Stimulated activated CD8-positive, alpha-beta memory T cell treated with anti-CD3 and anti-CD28 coated beads, Interleukin-4, amount 100 ng/mL, for 48 hours (primary cell): ENCODE data around the gene ARHGAP24.

Source experiments
- DNase-seq: peaks from one replicate; pipeline ENCODE4 v3.0.0-alpha.2; 2020

ARHGAP24 gene

GRCh38 chr4:85708468-85708867, 233.5 kb downstream of the ARHGAP24 start:
- DNase-seq = no peak

- no peak for DNase-seq
These were observed 238.1 kb downstream of the ARHGAP24 start for GRCh38 chr4:85713005-85713404.

GRCh38 chr4:85715991-85716737, 241.2 kb downstream of the ARHGAP24 start:
- DNase-seq = no peak

GRCh38 chr4:85717351-85717750, 242.4 kb downstream of the ARHGAP24 start:
- no peak for DNase-seq

GRCh38 chr4:85717847-85718246, 242.9 kb downstream of the ARHGAP24 start:
- DNase-seq = no peak

GRCh38 chr4:85720735-85721134, 245.8 kb downstream of the ARHGAP24 start:
- no peak for DNase-seq

GRCh38 chr4:85722401-85722800, 247.5 kb downstream of the ARHGAP24 start:
- no peak for DNase-seq

- no peak for DNase-seq
These were observed 247.9 kb downstream of the ARHGAP24 start for GRCh38 chr4:85722807-85723206.

GRCh38 chr4:85724791-85725563, 250.0 kb downstream of the ARHGAP24 start:
- DNase-seq = no peak

GRCh38 chr4:85725721-85726170, 250.8 kb downstream of the ARHGAP24 start:
- no peak for DNase-seq

GRCh38 chr4:85726555-85726954, 251.6 kb downstream of the ARHGAP24 start:
- DNase-seq = no peak

GRCh38 chr4:85728464-85728863, 253.5 kb downstream of the ARHGAP24 start:
- DNase-seq = no peak

GRCh38 chr4:85732124-85732523, 257.2 kb downstream of the ARHGAP24 start:
- no peak for DNase-seq

GRCh38 chr4:85733798-85734197, 258.8 kb downstream of the ARHGAP24 start:
- DNase-seq = no peak

- no peak for DNase-seq
These were observed 259.5 kb downstream of the ARHGAP24 start for GRCh38 chr4:85734424-85734831.

- no peak for DNase-seq
These were observed 261.6 kb downstream of the ARHGAP24 start for GRCh38 chr4:85736571-85736970.

- DNase-seq = no peak
These were observed 262.3 kb downstream of the ARHGAP24 start for GRCh38 chr4:85737254-85737653.

- no peak for DNase-seq
These were observed 263.8 kb downstream of the ARHGAP24 start for GRCh38 chr4:85738721-85739120.

- DNase-seq = no peak
These were observed 265.5 kb downstream of the ARHGAP24 start for GRCh38 chr4:85740431-85740861.

- DNase-seq = no peak
These were observed 266.4 kb downstream of the ARHGAP24 start for GRCh38 chr4:85741381-85741780.

- no peak for DNase-seq
These were observed 267.1 kb downstream of the ARHGAP24 start for GRCh38 chr4:85741921-85742591.

GRCh38 chr4:85744950-85745349, 270.0 kb downstream of the ARHGAP24 start:
- DNase-seq = no peak

- no peak for DNase-seq
These were observed 271.0 kb downstream of the ARHGAP24 start for GRCh38 chr4:85745939-85746338.
